ENCODE measurements around the gene ZNF385A.
"Not testable (repeated sequence)": the region's sequence is repeated elsewhere in the genome, so short reads cannot be mapped to it uniquely, and the experiment has no call there.

Gene ZNF385A

GRCh38 chr12:54372113-54372806, 12.3 kb downstream of the ZNF385A start:
- no peak for DNase-seq

- no peak for DNase-seq
Observed at GRCh38 chr12:54371328-54372112, 13.0 kb downstream of the ZNF385A start.

- DNase-seq = no peak
Observed at GRCh38 chr12:54370171-54370730, 14.3 kb downstream of the ZNF385A start.

DNA sequence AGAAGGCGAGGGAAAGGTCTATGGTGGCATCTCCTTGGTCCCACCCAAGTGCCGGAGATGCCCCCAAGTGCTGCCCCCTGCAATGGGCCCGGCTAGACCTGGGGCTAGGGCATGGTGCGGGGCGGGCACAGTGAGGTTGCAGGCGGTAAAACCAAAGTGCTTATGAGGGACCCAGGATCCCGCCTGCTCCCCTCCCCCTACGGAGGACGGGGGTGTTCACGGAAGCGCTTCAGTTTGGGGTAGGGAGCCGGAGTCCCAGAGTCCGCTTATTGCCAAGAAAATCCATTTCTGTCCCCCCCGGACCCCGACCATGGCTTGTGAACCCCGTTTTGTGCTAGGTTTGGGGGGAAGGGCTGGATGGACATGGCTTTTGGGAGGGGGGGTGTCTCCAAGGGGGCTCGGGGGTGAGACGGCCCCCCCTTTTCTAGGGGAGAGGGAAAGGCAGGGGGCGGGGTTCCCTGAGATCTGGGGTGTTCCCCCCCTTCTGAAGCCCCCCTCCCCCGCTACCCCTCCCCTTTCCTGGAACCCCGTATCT, 14.9 kb downstream of the ZNF385A start:
- no peak for DNase-seq

DNA sequence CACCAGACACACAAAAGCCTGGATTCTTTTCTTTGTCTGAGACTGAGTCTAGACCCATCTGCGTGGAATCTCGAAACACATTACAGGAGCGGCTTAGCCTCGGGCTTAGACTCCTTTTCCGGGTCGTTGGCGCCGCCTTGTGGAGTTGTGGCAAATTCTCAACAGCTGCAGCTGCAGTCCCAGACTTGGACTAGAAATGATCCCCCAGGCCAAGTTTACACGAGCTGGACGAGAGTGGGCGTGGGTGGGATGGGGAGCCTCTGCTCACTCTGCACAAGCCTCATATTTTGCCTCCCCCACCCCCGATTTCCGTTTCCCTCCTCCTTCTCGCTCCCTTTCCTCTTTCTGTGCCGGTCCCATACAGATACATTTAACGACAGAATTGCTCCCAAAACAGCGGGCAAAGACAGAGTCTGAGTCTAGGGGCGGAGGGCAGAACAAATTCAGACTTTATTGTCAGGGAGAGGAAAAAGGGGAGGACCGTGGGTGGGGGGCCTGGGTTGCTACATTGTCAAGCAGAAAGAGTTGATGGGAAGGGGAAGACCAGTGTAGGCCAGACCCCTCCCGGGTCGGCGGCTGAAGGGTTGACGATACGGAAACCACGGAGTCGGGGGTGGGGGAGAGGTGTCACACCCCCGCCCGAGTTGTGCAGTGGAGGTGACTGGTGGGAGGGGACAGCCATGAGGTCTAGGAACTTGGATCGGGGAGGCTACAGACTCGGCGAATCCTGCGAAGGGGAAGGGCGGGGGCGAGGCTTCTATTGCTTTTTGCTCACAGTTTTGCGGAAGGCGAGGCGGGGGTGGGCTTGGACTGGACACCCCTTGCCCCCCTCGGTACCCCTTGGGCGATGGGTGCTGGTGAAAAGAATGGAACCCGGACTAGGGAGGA, 15.6 kb downstream of the ZNF385A start:
- peak; percentile 42 for DNase-seq

DNA sequence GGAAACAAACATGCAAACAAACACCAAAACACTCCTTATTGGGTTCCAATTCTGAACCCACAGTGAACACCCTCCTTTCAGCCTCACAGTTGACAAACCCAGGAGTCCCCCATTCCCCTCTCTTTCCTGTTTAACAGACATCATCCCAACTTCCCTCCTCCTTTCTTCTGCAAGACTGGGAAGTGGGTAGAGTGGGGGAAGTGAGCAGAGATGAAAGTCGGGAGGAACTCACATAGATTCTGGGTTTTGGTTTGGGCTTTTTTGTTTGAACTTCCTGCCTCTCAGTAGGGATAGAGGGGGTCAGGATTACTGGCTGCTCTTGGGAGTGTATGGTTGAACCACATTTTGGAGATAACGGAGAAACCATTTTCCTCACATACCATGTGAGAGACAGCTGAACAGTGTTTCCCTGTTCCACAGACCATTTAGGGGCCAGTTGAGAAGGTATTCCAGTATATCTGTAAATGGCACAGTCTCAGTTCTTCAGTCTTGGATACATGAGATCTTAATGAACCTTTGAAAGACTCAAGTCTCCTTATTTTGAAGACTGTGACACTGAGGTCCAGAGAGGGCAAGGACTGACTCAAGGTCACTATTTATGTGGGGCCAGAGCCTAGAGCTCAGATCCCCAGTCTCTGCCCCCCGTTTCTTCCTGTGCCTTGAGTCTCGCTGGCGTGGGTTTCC, 16.4 kb downstream of the ZNF385A start:
- DNase-seq = no peak

GRCh38 chr12:54364413-54364812, 20.1 kb downstream of the ZNF385A start, which contains the start of gene GPR84:
TSS of gene GPR84 (minus strand) at chr12:54364486. CDS start at chr12:54363851, 635 bp downstream.
- peak; percentile 89 for DNase-seq

DNA sequence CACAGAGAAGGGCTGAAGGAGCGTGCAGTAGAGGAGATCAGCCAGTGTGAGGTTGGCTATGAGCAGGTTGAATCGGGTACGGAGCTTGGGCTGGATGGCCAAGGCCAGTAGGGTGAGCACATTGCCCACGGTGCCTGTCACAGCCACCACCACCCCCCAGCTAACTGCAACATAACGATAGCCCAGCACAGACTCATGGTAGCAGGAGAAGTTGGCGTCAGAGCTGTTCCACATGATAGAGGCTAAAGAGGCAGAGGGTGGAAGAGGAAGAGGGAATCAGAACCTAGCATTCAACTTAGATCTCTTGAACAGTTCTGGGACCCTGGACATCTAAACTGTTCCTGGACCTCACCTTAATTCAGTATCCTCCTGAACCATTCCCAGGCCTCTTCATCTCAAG, 20.9 kb downstream of the ZNF385A start:
- DNase-seq = no peak

- DNase-seq = no peak
Observed at GRCh38 chr12:54363047-54363446, 21.5 kb downstream of the ZNF385A start.

- peak; percentile 3 for DNase-seq
Observed at GRCh38 chr12:54360717-54361456, 23.6 kb downstream of the ZNF385A start.

DNA sequence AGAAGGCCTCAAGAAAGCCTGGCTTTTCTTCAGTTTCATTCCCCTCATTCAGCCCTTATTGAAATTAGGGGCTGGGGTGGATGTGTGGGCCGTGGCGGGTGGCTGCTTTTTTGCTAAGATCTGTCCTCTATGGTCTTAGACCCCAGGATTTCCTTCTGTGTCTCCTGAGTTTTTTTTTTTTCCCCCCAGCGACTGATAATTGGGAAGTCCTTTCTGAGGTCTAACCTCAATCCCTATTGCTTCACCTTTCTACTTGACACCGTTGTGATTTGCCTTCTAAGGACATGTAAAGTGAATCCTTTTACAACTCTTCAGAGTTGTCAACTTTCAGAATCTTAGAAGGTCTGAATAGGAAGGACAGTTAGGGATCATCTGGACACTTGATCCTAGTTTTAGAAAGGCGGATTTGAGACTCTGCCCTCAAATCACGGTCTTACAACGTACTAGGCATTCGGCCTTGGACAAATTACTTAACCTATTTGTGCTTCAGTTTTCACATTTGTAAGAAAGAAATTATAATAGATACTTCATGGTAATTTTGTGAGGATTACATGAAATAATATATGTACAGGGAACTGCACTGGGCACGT, 24.7 kb downstream of the ZNF385A start:
- no peak for DNase-seq

DNA sequence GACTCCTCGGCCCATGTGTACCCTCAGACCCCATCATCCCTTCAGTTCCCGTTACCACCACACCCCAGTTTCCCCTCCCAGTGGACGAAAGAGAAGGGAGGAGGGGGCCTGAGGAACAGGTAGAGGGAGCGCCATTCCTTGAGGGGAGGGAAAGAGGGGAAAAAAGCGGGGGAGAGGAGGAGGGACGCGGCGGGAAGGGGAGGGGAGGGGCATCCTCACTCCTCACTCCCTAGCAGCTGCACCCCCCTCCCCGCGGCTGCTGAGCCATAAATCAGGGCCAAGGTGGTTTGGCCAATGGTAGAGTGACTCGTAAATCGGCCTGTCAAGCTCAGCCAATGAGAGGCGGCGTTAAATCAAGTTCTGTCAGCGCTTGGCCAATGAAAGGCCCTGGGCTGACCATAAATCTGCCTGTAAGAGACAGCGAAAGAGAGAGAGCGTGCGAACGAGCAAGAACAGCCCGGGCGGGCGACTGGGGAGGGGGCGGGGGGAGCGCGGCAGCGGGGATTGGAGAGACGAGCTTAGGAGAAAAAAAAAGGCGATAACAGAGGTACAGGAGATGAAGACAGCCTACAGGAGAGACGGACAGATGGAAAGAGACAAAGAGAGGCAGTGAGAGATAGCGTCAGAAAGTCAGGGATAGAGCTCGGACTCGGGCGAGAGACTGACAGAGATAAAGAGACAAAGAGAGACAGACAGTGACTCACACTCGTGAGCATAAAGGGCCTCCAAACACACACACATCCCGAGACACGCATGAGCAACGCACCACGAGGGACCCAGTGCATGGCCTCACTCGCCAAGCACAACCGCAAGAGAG, 25.4 kb downstream of the ZNF385A start:
- DNase-seq = peak; percentile 91

- DNase-seq = no peak
Observed at GRCh38 chr12:54358191-54358944, 26.2 kb downstream of the ZNF385A start.

GRCh38 chr12:54357506-54358190, 26.9 kb downstream of the ZNF385A start:
- no peak for DNase-seq

GRCh38 chr12:54356951-54357356, 27.6 kb downstream of the ZNF385A start:
- DNase-seq = no peak

- no peak for DNase-seq
Observed at GRCh38 chr12:54356228-54356627, 28.3 kb downstream of the ZNF385A start.

GRCh38 chr12:54355104-54355815, 29.3 kb downstream of the ZNF385A start:
- DNase-seq = no peak

- DNase-seq = not testable (repeated sequence)
Observed at GRCh38 chr12:54354271-54354670, 30.3 kb downstream of the ZNF385A start.
